Activated T-cell treated with anti-CD3 and anti-CD28 coated beads for 1 hour (primary cell): ENCODE data around the gene SH2B3.

ENCODE experiments used
- DNase-seq: peaks from one replicate; pipeline ENCODE4 v3.0.0-alpha.2; 2020; ENCODE audit warnings: low read depth

SH2B3 gene

DNA sequence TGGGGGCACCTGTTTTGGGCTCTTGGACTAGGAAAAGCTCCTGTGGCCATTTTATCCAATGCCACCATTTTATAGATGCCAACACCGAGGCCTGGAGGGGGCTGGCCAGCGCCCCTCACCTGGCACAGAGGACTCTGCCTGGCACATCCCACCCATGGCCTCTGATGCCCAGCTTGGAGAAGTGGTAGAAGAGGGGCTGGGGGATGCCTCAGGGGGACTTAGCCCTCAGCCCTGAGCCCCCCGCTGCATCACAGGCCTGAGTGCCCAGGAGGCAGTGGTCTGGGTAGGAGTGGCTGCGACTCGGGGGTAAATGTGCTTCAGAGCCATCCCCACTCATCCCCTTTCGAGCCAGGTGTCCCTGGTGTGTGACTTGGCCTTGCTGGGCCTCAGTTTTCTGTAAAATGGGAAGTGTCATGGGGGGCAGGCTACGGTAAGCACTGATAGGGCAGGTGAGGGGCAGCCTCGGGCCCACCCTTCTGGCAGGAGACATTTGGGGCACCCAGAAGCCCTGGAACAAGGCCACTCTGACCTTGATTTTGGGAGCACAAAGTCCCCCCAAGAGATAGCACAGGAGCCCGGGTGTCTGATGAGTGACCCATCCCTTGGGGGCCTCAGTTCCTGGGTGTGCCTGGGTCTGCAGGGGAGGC, 22.5 kb downstream of the SH2B3 start:
- DNase-seq: no peak

- DNase-seq: no peak
These were observed 23.0 kb downstream of the SH2B3 start for GRCh38 chr12:111428728-111429175.

GRCh38 chr12:111429828-111430432, 24.2 kb downstream of the SH2B3 start:
- DNase-seq: peak; percentile 46

GRCh38 chr12:111430433-111431353, 25.0 kb downstream of the SH2B3 start:
- DNase-seq: peak; percentile 48

- no peak for DNase-seq
These were observed 26.0 kb downstream of the SH2B3 start for GRCh38 chr12:111431772-111432171.

GRCh38 chr12:111434049-111434448, 28.3 kb downstream of the SH2B3 start:
- DNase-seq: no peak

- DNase-seq: peak; percentile 75
These were observed 29.1 kb downstream of the SH2B3 start for GRCh38 chr12:111434680-111435338.

GRCh38 chr12:111435661-111436201, 30.0 kb downstream of the SH2B3 start:
- no peak for DNase-seq

GRCh38 chr12:111436266-111436665, 30.5 kb downstream of the SH2B3 start:
- no peak for DNase-seq

DNA sequence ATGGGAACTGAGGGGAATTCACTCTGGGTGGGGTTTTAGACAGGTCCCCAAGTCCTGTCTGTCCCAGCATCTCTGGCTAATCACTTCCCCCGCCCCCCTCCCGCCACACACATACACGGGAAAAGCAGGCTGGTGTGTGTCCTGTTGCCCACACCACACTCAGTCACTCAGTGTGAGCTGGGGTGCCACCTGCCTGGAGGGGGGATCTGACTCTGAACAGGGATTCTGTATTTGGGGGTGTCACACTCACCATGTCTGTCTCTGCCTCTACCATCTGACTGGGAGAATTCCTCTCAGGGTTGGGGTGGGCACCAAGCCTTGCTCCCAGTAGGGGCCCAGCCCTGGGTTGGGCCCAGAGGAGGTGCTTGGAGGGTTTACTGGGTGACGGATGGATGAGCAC, 31.1 kb downstream of the SH2B3 start:
- DNase-seq: no peak

- no peak for DNase-seq
These were observed 32.2 kb downstream of the SH2B3 start for GRCh38 chr12:111437816-111438454.

DNA sequence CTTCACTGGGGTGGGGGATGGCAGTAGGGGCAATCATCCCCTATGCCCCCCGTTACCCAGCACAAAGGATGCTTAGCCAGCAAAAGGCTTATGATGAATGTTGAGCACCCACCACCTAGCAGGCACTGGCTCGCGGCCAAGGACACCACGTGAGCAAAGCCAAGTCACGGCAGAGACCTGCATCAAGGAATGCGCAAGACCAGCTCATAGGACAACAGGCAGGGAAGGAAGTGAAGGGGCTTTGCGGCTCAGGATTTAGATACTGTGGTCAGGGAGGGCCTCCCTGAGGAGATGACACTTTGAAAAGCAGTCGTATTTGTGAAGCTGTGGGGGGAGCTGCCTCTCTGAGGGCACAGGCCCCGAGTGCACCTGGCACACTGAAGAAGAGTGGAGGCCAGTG, 32.8 kb downstream of the SH2B3 start:
- DNase-seq: peak; percentile 65

- DNase-seq: no peak
These were observed 34.0 kb downstream of the SH2B3 start for GRCh38 chr12:111439657-111440151.

DNA sequence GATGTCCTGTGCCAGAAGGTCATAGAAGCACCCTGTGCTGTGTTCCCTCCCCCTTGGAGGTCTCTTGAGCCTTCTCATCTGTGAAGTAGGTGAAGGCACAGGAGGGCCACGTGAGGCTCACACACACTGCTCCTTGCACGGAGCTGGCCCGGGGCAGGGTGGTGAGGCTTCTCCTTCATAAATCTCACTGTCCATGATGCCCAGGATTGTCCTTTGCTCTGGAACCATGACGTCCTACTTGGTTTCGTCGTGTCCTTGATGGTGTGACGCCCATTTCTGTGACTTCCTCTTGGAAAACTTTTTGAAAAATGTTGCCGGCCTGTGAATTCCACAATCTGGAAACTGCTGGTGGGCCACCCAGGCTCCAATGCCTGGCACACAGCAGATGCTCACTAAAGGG, 34.4 kb downstream of the SH2B3 start:
- DNase-seq: no peak

- DNase-seq: no peak
These were observed 34.9 kb downstream of the SH2B3 start for GRCh38 chr12:111440631-111441030.

DNA sequence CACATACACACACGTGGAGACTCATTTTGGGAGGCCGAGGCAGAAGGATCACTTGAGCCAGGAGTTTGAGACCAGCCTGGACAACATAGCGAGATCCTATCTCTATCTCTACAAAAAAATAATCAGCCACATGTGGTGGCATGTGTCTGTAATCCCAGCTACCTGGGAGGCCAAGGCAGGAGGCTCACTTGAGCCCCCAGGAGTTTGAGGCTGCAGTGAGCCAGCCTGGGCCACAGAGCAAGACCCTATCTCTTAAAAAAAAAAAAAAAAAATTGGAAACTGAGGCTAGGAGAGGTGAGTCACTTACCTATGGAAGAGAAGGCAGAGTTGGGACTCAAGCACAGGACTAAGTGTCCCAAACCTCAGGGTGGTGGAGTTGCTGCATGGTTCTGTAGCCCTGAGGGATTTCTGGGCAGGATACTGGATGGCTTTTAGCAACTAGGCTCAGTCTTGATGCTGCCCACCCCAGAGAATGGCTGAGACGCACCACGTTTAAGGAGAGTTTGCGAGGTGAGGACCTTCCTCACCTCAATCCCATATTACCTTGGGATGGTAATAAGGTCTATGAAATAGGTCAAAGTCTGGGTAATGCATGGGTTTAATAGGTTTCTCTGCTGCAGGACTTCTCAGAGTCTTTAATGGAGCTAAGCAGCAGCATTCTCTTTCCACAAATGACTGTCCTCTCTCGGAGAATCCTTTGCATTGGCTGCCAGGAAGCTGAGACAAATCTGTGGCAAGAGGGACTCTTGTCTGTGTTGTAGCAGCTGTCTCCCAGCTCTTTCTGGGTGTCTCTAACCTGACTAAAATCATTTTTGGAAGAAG, 35.6 kb downstream of the SH2B3 start:
- no peak for DNase-seq

GRCh38 chr12:111442301-111443045, 36.8 kb downstream of the SH2B3 start:
- DNase-seq: no peak

GRCh38 chr12:111443086-111443485, 37.4 kb downstream of the SH2B3 start:
- no peak for DNase-seq

DNA sequence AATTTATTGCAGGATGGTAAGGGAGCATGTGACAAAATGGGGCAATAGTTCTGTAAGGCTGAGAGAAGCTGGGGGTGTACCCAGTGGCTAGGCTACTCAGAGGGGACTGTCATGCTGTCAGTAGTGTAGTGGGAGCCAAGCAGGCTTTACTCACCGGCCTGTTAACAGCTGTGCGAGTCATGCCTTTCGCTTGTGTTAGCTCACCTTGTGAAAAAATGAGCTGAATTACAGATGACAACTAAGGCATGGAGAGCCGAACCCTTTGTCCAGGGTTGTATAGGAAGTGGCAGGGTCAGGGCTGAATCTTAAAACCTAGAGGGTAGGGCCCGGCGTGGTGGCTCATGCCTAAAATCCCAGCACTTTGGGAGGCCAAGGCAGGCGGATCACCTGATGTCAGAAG, 37.9 kb downstream of the SH2B3 start:
- no peak for DNase-seq
